ENCODE measurements around the gene TTC21A. TPM values are rescaled to one million over a fixed set of nuclear protein-coding genes. Genes with fewer than 3 reads are reported as not detected.

TTC21A gene
- total RNA-seq, 1 experiment from 2014 or later = 5.6 TPM

DNA sequence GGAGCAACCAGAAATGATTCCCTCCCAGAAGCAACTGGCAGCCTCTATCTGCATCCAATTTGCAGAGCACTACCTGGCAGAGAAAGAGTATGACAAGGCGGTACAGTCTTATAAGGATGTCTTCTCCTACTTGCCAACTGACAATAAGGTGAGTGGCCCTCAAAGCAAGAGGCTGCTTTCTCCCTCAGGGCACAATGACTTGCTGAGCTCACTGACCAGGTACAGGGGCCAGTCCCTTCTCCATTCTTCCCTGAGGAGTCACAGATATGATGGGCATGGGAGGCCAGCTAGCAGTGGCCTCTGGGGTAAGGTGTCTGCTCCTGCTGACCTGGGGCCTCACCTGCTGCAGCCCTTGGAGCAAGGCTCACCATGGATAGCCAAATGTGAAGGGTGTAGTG is 25.6 kb downstream of the TTC21A start:
- CTCF ChIA-PET = no interaction called here

More for the DNA sequence above, 25.6 kb downstream of the TTC21A start:
- no peak overlapping the region for H3K27ac ChIP-seq (ENCODE audit: low read depth, low read length)
- ChIA-PET POLR2A (no interaction called here), RAD21 (ENCODE audit: low non-redundant PET in 1 of 2, low total read pairs in 2 of 2, uncharacterized antibody in 2 of 2, unreplicated experiment in 2 of 2) (no interaction called here)
- no peak overlapping the region for H3K4me2 ChIP-seq (ENCODE audit: low read length)
- H3K79me2 ChIP-seq (ENCODE audit: insufficient read depth, low read length) = no peaks in the 10 kb centered on the region
- H3K9ac ChIP-seq (ENCODE audit: low read length) = no peak overlapping the region
- H3K27me3 ChIP-seq (ENCODE audit: insufficient read depth, low read length) = no peaks in the 10 kb centered on the region
- ATAC-seq (no peak), DNase-seq (ENCODE audit: low read depth, low spot score) (no peak)
- TF ChIP-seq CEBPB (IDR thresholded peaks at IDR 0.05; ENCODE audit: low read depth) = no peak
- TF ChIP-seq EZH2phosphoT487 (IDR thresholded peaks at IDR 0.05; ENCODE audit: borderline replicate concordance) = no peak
- TF ChIP-seq EGR1 (IDR thresholded peaks at IDR 0.05; ENCODE audit: low read depth) = no peak
- no peak for TF ChIP-seq ELF1 (IDR thresholded peaks at IDR 0.05; ENCODE audit: borderline replicate concordance, low read depth)
- TF ChIP-seq ZNF274 (IDR thresholded peaks at IDR 0.05; ENCODE audit: low read depth, low read length) = no peak
- no peak for TF ChIP-seq SRF (IDR thresholded peaks at IDR 0.05; ENCODE audit: low read depth)
- TF ChIP-seq YY1 (IDR thresholded peaks at IDR 0.05; ENCODE audit: extremely low read depth, insufficient replicate concordance, low read depth, low read length) = no peak
- no peak for TF ChIP-seq REST (IDR thresholded peaks at IDR 0.05; ENCODE audit: low read depth)
- H3K4me3 ChIP-seq (replicated peaks in 1 of 2; ENCODE audit: low read depth in 1 of 2, low read length in 2 of 2) = no peak overlapping the region
- H2AFZ ChIP-seq (ENCODE audit: low read depth, low read length, poor library complexity, severe bottlenecking) = no peak overlapping the region
- H3K36me3 ChIP-seq (ENCODE audit: control insufficient read depth in 1 of 2, insufficient read depth in 2 of 2, low read length in 2 of 2) = no peaks in the 10 kb centered on the region
- no peaks in the 10 kb centered on the region for H4K20me1 ChIP-seq (ENCODE audit: insufficient read depth)
- no peaks in the 10 kb centered on the region for H3K9me2 ChIP-seq (ENCODE audit: insufficient read depth)
- intact Hi-C loops (cut with micrococcal nuclease) = no loop called here
- BruUV-seq (replicated peaks) = no TSS peak
- no peaks in the 10 kb centered on the region for H3K9me3 ChIP-seq (ENCODE audit: control insufficient read depth in 1 of 2, insufficient read depth in 1 of 2, low read depth in 1 of 2, low read length in 2 of 2)
- peaks cover 0 to 10% of the 10 kb centered on the region in 2 experiments; a peak in 1 of 4 replicates for H3K4me1 ChIP-seq (ENCODE audit: control insufficient read depth in 1 of 2, insufficient read depth in 2 of 2, low read length in 2 of 2)

Data from HCT116 (cell line).